ENCODE data around the gene NLN. TPM values are rescaled to one million over a fixed set of nuclear protein-coding genes. Genes with fewer than 3 reads are reported as not detected.
A peak's percentile ranks its signal among the peaks of the same experiment; 100 is the strongest.
"Not testable (repeated sequence)": the region's sequence is repeated elsewhere in the genome, so short reads cannot be mapped to it uniquely, and the experiment has no call there.

The NLN gene
- total and polyA plus RNA-seq, 9 of the 15 experiments (the other 6 are each of a cell fraction or from before 2014, with no cell fraction given): 6.9 to 45.2 (median 28.8) TPM

GRCh38 chr5:65778126-65778525, 56.1 kb downstream of the NLN start (continued):
- TF ChIP-seq SMARCB1 (IDR thresholded peaks at IDR 0.05; ENCODE audit: insufficient read length, low read depth) (no peak), ZBTB8A (IDR thresholded peaks at IDR 0.05; ENCODE audit: partially characterized antibody) (no peak), SMAD4 (CRISPR knock-in tag; conservative IDR thresholded peaks at IDR 0.05) (no peak), BCOR (IDR thresholded peaks at IDR 0.05) (no peak), ZNF79 (CRISPR knock-in tag; IDR thresholded peaks at IDR 0.05; ENCODE audit: low read depth) (no peak), CHCHD3 (CRISPR knock-in tag; IDR thresholded peaks at IDR 0.05) (no peak), ZNF140 (CRISPR knock-in tag; IDR thresholded peaks at IDR 0.05) (no peak)

DNA sequence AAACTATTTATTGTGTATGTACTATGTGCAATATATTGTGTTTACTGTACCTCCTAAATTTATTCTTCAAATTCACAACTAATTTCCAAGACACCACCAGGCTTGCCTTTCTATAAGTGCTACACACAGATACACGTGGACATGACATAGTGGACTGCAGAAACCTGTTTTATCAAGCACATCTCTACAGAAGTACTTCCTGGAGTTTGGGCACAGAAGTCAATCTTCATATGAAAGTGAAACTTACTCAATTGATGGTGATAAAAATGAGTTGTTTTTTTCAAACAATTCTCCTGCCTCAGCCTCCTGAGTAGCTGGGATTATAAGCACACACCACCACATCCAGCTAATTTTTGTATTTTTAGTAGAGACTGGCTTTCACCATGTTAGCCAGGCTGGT, 57.6 kb downstream of the NLN start:
- Histone ChIP-seq H3K9ac (ENCODE audit: insufficient read depth in 1 of 2, low read depth in 2 of 2, low read length in 2 of 2) (no peak overlapping the region), H3K36me3 (ENCODE audit: control insufficient read depth, insufficient read depth, low read length) (peaks cover 47% of the 10 kb centered on the region), H3K4me3 (no peak overlapping the region), H2AFZ (ENCODE audit: low read depth, low read length) (no peak overlapping the region), H3K4me2 (ENCODE audit: insufficient read depth, low read length) (no peak overlapping the region), H3K27ac (ENCODE audit: extremely low read depth, low read depth, low read length) (no peak overlapping the region), H3K27me3 (ENCODE audit: control insufficient read depth in 2 of 2, insufficient read depth in 2 of 2, low read length in 2 of 2) (no peaks in the 10 kb centered on the region), H4K20me1 (replicated peaks; ENCODE audit: control insufficient read depth, insufficient read depth, low read length) (no peaks in the 10 kb centered on the region), H3K9me3 (replicated peaks; ENCODE audit: control insufficient read depth, insufficient read depth, low read depth, low read length) (no peaks in the 10 kb centered on the region), H3K9me1 (ENCODE audit: control insufficient read depth, insufficient read depth, low read length) (no peaks in the 10 kb centered on the region), H3K79me2 (ENCODE audit: control insufficient read depth, insufficient read depth, low read length) (no peaks in the 10 kb centered on the region), H3K4me1 (replicated peaks in 1 of 2; ENCODE audit: control insufficient read depth in 2 of 2, insufficient read depth in 2 of 2, low read length in 2 of 2) (no peaks in the 10 kb centered on the region)
- TF ChIP-seq TEAD4 (IDR thresholded peaks at IDR 0.05; ENCODE audit: low read length) (no peak), TEAD4 (CRISPR knock-in tag; IDR thresholded peaks at IDR 0.05; ENCODE audit: borderline replicate concordance) (no peak), ZNF444 (CRISPR knock-in tag; IDR thresholded peaks at IDR 0.05) (no peak), BACH1 (tag; IDR thresholded peaks at IDR 0.05) (no peak), NR2C2 (CRISPR knock-in tag; IDR thresholded peaks at IDR 0.05) (no peak), NR2C2 (tag; IDR thresholded peaks at IDR 0.05) (peak; percentile 36; the same call in 1 of the 2 replicates), ELF1 (tag; IDR thresholded peaks at IDR 0.05) (0 out of 2 replicates have a peak, but pooled peaks have one; percentile 26), NR2C1 (IDR thresholded peaks at IDR 0.05) (no peak), NR2C1 (tag; IDR thresholded peaks at IDR 0.05) (0 out of 2 replicates have a peak, but pooled peaks have one; percentile 32), HNRNPK (IDR thresholded peaks at IDR 0.05; ENCODE audit: low read depth, low read length, poor library complexity, severe bottlenecking) (no peak), ZNF143 (CRISPR knock-in tag; IDR thresholded peaks at IDR 0.05) (no peak), NCOR1 (IDR thresholded peaks at IDR 0.05) (no peak)
- BruUV-seq (replicated peaks): no TSS peak
- intact Hi-C loops (cut with micrococcal nuclease): no loop called here
- ATAC-seq: no peak
- FAIRE-seq: no peak
- 30% methylated on average over 1 of the region's 1 CpG for WGBS (ENCODE audit: insufficient coverage, low coverage, missing lambda C conversion rate)
- CTCF ChIA-PET (ENCODE audit: low intra/inter-chr PET ratio): no interaction called here
- no peak for DNase-seq (ENCODE audit: extremely low read depth in 1 of 4, low spot score in 3 of 4)
- POLR2A ChIA-PET: no interaction called here
- in situ Hi-C loops (cut with MboI): no loop called here

DNA sequence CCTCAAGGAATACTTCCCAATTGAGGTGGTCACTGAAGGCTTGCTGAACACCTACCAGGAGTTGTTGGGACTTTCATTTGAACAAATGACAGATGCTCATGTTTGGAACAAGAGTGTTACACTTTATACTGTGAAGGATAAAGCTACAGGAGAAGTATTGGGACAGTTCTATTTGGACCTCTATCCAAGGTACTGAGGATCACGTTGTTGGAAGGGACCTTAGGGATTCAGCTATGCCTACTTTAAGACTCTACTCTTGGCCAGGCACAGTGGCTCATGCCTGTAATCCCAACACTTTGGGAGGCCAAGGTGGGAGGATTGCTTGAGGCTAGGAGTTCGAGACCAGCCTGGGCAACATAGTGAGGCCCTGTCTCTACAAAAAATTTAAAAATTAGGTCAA, 66.3 kb downstream of the NLN start:
- H3K36me3 ChIP-seq (ENCODE audit: control insufficient read depth, insufficient read depth, low read length): peaks cover 34% of the 10 kb centered on the region; the same call in 2 of the 3 replicates
- H2AFZ ChIP-seq (ENCODE audit: low read depth, low read length); H3K27me3 ChIP-seq (ENCODE audit: control insufficient read depth in 2 of 2, insufficient read depth in 2 of 2, low read length in 2 of 2); H3K9me1 ChIP-seq (ENCODE audit: control insufficient read depth, insufficient read depth, low read length); DNase-seq (ENCODE audit: extremely low read depth in 1 of 4, low spot score in 3 of 4); H4K20me1 ChIP-seq (replicated peaks; ENCODE audit: control insufficient read depth, insufficient read depth, low read length); H3K79me2 ChIP-seq (ENCODE audit: control insufficient read depth, insufficient read depth, low read length); ATAC-seq; POLR2A ChIA-PET; H3K9me3 ChIP-seq (replicated peaks; ENCODE audit: control insufficient read depth, insufficient read depth, low read depth, low read length); H3K9ac ChIP-seq (ENCODE audit: insufficient read depth in 1 of 2, low read depth in 2 of 2, low read length in 2 of 2); H3K27ac ChIP-seq (ENCODE audit: extremely low read depth, low read depth, low read length); H3K4me3 ChIP-seq; H3K4me2 ChIP-seq (ENCODE audit: insufficient read depth, low read length); FAIRE-seq; BruUV-seq (replicated peaks); in situ Hi-C loops (cut with MboI); H3K4me1 ChIP-seq (replicated peaks in 1 of 2; ENCODE audit: control insufficient read depth in 2 of 2, insufficient read depth in 2 of 2, low read length in 2 of 2); CTCF ChIA-PET (ENCODE audit: low intra/inter-chr PET ratio); intact Hi-C loops (cut with micrococcal nuclease): not testable (repeated sequence)
- WGBS (ENCODE audit: insufficient coverage, low coverage, missing lambda C conversion rate): 66% methylated on average over 2 of the region's 2 CpGs
